Measurements from ENCODE around the gene BBOX1.

BBOX1 gene

DNA sequence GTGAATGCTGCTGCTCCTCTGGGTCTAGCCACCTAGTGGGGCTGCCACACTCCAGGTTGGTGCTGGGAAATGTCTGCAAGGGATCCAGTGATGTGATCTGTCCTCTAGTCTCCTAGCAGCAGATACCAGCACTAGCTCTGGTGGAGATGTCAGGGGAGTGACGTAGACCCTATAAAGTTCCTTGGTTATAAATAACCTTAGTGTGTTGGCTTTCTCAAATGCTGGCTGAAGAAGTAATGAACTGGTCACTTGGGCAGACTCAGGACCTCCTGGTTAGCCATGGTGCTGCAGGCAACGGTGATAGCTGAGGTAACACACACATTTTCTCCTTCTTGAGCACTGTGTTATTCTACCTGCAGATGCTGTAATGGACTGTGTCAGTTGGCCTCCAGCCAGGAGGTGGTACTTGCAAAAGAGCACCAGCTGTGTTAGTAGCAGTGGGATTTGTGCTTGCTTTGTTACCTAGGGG is 35.5 kb downstream of the BBOX1 start:
- in situ Hi-C loops (cut with MboI; ENCODE audit: low sequenced_read_pairs, unreplicated experiment), result no loop called here
- no peak for DNase-seq (ENCODE audit: low spot score)
- TF ChIP-seq, protein P1, sequence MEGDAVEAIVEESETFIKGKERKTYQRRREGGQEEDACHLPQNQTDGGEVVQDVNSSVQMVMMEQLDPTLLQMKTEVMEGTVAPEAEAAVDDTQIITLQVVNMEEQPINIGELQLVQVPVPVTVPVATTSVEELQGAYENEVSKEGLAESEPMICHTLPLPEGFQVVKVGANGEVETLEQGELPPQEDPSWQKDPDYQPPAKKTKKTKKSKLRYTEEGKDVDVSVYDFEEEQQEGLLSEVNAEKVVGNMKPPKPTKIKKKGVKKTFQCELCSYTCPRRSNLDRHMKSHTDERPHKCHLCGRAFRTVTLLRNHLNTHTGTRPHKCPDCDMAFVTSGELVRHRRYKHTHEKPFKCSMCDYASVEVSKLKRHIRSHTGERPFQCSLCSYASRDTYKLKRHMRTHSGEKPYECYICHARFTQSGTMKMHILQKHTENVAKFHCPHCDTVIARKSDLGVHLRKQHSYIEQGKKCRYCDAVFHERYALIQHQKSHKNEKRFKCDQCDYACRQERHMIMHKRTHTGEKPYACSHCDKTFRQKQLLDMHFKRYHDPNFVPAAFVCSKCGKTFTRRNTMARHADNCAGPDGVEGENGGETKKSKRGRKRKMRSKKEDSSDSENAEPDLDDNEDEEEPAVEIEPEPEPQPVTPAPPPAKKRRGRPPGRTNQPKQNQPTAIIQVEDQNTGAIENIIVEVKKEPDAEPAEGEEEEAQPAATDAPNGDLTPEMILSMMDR (IDR thresholded peaks at IDR 0.05; ENCODE audit: borderline replicate concordance, control extremely low read depth, extremely low read depth, insufficient read depth, missing control alignments), result no peak

DNA sequence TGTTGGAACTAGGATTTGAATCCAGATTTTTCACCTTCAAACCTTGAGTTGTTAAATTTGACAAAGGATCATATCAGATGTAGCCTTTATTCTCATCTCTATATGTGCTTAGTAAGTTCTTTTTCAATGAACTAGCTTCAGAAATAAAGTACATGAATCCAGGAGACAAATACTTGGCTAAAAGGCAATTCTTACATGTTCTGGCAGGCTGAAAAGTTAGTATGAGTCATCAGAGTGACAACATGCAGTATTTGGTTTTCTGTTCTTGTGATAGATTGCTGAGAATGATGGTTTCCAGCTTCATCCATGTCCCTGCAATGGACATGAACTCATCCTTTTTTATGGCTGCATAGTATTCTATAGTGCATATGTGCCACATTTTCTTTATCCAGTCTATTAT is 40.4 kb downstream of the BBOX1 start:
- TF ChIP-seq, protein P1 (IDR thresholded peaks at IDR 0.05; ENCODE audit: borderline replicate concordance, control extremely low read depth, extremely low read depth, insufficient read depth, missing control alignments), result no peak
- in situ Hi-C loops (cut with MboI; ENCODE audit: low sequenced_read_pairs, unreplicated experiment), result no loop called here
- no peak for DNase-seq (ENCODE audit: low spot score)

DNA sequence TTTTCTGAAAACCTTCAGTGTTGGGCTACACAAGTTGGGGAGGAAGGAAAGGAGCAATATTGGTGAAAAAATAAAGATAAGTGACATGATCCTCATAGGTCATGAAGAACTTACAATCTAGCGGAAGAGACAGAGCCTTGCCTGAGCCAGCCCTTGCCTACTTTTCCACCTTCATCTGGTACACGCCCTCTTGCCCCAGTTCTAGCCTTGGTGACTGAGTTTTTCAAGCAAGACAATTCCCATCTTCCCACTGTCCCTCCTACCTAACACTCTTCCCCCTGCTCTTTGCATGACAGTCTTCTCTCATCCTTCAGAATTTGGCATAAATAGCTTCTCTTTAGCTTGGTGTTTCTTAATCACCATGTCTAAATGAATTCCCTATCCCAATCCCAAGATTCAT is 42.6 kb downstream of the BBOX1 start:
- DNase-seq (ENCODE audit: low spot score), result no peak
- in situ Hi-C loops (cut with MboI; ENCODE audit: low sequenced_read_pairs, unreplicated experiment), result no loop called here
- TF ChIP-seq, protein P1 (IDR thresholded peaks at IDR 0.05; ENCODE audit: borderline replicate concordance, control extremely low read depth, extremely low read depth, insufficient read depth, missing control alignments), result no peak

DNA sequence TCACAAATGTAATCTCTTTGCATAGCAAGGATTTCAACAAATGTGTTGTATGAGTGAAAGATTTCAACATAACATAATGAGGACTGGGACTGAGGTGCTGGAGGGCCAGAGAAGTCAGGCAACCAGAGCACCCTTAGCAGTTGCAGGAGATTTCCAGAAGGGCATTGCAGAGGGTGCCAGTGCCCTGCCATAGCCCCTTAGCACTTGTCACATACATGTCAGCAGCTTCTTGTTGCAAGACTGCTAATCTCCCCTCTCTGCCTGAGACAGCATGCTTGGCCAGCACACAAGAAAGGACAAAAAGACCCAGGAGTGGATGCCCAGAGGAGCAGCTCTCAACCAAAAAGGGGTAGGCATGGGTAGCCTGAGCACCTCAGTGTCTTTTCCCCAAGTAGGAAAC is 43.2 kb downstream of the BBOX1 start:
- TF ChIP-seq, protein P1 (IDR thresholded peaks at IDR 0.05; ENCODE audit: borderline replicate concordance, control extremely low read depth, extremely low read depth, insufficient read depth, missing control alignments), result no peak
- DNase-seq (ENCODE audit: low spot score), result no peak
- in situ Hi-C loops (cut with MboI; ENCODE audit: low sequenced_read_pairs, unreplicated experiment), result no loop called here

DNA sequence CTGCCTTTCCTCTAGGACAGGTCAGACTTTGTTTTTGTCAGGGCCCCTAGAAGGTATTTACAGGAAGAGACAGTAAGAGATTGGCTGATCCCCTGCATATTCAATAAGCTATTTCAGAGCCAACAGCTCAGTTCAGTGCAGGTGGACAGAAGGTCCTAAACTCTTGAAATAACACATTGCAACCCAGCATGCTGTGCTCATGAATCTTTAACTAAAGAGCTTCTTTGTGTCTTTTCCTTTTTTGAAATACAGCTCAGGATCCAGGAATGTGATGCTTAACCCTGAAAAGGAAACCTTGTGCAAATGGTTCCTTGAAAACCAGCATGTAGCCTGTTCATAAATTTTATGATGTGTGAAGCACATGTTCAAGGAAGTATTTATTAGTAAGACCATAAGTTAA is 43.9 kb downstream of the BBOX1 start:
- TF ChIP-seq, protein P1 (IDR thresholded peaks at IDR 0.05; ENCODE audit: borderline replicate concordance, control extremely low read depth, extremely low read depth, insufficient read depth, missing control alignments), result no peak
- no peak for DNase-seq (ENCODE audit: low spot score)
- in situ Hi-C loops (cut with MboI; ENCODE audit: low sequenced_read_pairs, unreplicated experiment), result no loop called here

DNA sequence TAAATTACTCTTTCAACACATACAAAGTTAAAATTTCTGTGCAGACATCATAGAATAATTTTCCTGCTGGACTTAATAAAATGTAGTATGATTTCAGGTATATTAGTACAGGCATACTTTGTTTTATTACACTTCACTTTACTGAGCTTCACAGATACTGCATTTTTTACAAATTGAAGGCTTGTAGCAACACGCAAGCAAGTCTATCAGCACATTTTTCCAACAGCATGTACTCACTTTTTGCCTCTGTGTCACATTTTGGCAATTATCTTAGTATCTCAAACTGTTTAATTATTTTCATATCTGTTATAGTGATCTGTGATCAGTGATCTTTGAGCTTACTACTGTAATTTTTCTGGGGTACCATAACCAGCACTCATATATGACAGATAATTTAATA is 44.5 kb downstream of the BBOX1 start:
- in situ Hi-C loops (cut with MboI; ENCODE audit: low sequenced_read_pairs, unreplicated experiment), result no loop called here
- no peak for DNase-seq (ENCODE audit: low spot score)
- TF ChIP-seq, protein P1 (IDR thresholded peaks at IDR 0.05; ENCODE audit: borderline replicate concordance, control extremely low read depth, extremely low read depth, insufficient read depth, missing control alignments), result no peak

DNA sequence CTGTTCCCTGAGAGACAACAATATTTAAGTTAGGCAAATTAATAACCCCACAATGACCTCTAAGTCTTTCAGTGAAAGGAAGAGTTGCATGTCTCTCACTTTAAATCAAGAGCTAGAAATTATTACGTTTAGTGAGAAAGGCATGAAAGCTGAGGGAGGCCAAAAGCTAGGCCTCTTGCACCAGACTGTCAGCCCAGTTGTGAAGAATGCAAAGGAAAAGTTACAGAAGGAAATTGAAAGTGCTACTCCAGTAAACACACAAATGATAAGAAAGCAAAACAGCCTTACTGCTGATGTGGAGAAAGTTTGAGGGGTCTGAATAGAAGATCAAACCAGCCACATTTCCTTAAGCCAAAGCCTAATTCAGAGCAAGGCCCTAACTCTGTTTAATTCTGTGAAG is 45.0 kb downstream of the BBOX1 start:
- no peak for DNase-seq (ENCODE audit: low spot score)
- TF ChIP-seq, protein P1 (IDR thresholded peaks at IDR 0.05; ENCODE audit: borderline replicate concordance, control extremely low read depth, extremely low read depth, insufficient read depth, missing control alignments), result no peak
- in situ Hi-C loops (cut with MboI; ENCODE audit: low sequenced_read_pairs, unreplicated experiment), result no loop called here
